SH-SY5Y (cell line): ENCODE measurements around the gene ZC3H14.

Experiments
- GATA2 ChIP-seq: IDR thresholded peaks from 2 replicates; pipeline ENCODE4 v1.6.1; 2011; ENCODE audit warnings: mild to moderate bottlenecking, low read depth, low read length
- GATA3 ChIP-seq: IDR thresholded peaks from 2 replicates; pipeline ENCODE4 v1.6.1; 2011; ENCODE audit warnings: low read depth, mild to moderate bottlenecking, low read length, moderate library complexity

- TF ChIP-seq GATA2, result no peak
- no peak for TF ChIP-seq GATA3
Measured at GRCh38 chr14:88667555-88668273, 104.9 kb downstream of the ZC3H14 start.
